HepG2 (cell line): ENCODE data around the gene PTCRA. TPM values are rescaled to one million over a fixed set of nuclear protein-coding genes. Genes with fewer than 3 reads are reported as not detected.

Source experiments
- CCAR2 ChIP-seq: fragments of 200-400 bp; formaldehyde crosslinking; optimal IDR thresholded peaks from 2 replicates; pipeline ENCODE3; 2018; ENCODE audit warnings: low read depth, mild to moderate bottlenecking, low read length, moderate library complexity
- HOXD1 ChIP-seq: sonication (generic); formaldehyde crosslinking; IDR thresholded peaks from 2 replicates; pipeline ENCODE4 v1.5.0; 2020; ENCODE audit warnings: missing genetic modification reagents
- IRF9 ChIP-seq: sonication (generic); formaldehyde crosslinking; IDR thresholded peaks from 2 replicates; pipeline ENCODE4 v1.8.0; 2022; ENCODE audit warnings: missing genetic modification reagents, mild to moderate bottlenecking, borderline replicate concordance
- JARID2 ChIP-seq: sonication (generic); formaldehyde crosslinking; IDR thresholded peaks from 2 replicates; pipeline ENCODE4 v1.8.1; 2023; ENCODE audit warnings: missing genetic modification reagents, inconsistent platforms; ENCODE audit not compliant: insufficient replicate concordance
- KAT7 ChIP-seq: IDR thresholded peaks from 2 replicates; pipeline ENCODE4 v1.6.1; 2018; ENCODE audit warnings: borderline replicate concordance, missing compliant biosample characterization
- KAT8 ChIP-seq: IDR thresholded peaks from 2 replicates; pipeline ENCODE4 v1.6.1; 2016; ENCODE audit warnings: missing genetic modification reagents, missing compliant biosample characterization
- MBD4 ChIP-seq: IDR thresholded peaks from 2 replicates; pipeline ENCODE4 v1.6.1; 2012; ENCODE audit warnings: low read length, inconsistent platforms, borderline replicate concordance
- MNT ChIP-seq: fragments of 450-650 bp; IDR thresholded peaks from 2 replicates; pipeline ENCODE4 v1.6.1; 2016
- NCOA2 ChIP-seq: sonication (generic); formaldehyde crosslinking; IDR thresholded peaks from 2 replicates; pipeline ENCODE4 v1.8.0; 2022; ENCODE audit warnings: inconsistent platforms
- PAF1 ChIP-seq: IDR thresholded peaks from 2 replicates; pipeline ENCODE4 v1.6.1; 2016; ENCODE audit warnings: missing genetic modification reagents, missing compliant biosample characterization
- PITX1 ChIP-seq: sonication (generic); formaldehyde crosslinking; IDR thresholded peaks from 2 replicates; pipeline ENCODE4 v1.5.1; 2020; ENCODE audit warnings: mild to moderate bottlenecking, missing genetic modification reagents
- POLR2AphosphoS5 ChIP-seq: IDR thresholded peaks from 2 replicates; pipeline ENCODE4 v1.6.1; 2012; ENCODE audit warnings: low read depth, low read length
- RFX5 ChIP-seq: IDR thresholded peaks from 2 replicates; pipeline ENCODE4 v1.6.1; 2011; ENCODE audit warnings: low read depth, low read length, improper control_type of control experiment
- SMC3 ChIP-seq: IDR thresholded peaks from 2 replicates; pipeline ENCODE4 v1.6.1; 2011; ENCODE audit warnings: low read length, improper control_type of control experiment
- SMYD3 ChIP-seq: sonication (generic); formaldehyde crosslinking; IDR thresholded peaks from 2 replicates; pipeline ENCODE4 v1.8.1; 2023; ENCODE audit warnings: mild to moderate bottlenecking, missing genetic modification reagents
- SNRNP70 ChIP-seq: fragments of 200-400 bp; formaldehyde crosslinking; IDR thresholded peaks from 2 replicates; pipeline ENCODE4 v1.6.1; 2017; ENCODE audit warnings: mild to moderate bottlenecking, low read depth, low read length, moderate library complexity
- ZFP41 ChIP-seq: sonication (generic); formaldehyde crosslinking; IDR thresholded peaks from 2 replicates; pipeline ENCODE4 v1.4.0; 2020; ENCODE audit warnings: mild to moderate bottlenecking, missing genetic modification reagents, borderline replicate concordance
- ZNF10 ChIP-seq: sonication (generic); formaldehyde crosslinking; IDR thresholded peaks from 2 replicates; pipeline ENCODE4 v1.4.0; 2020; ENCODE audit warnings: mild to moderate bottlenecking, low read depth, missing genetic modification reagents, borderline replicate concordance
- ZNF160 ChIP-seq: sonication (generic); formaldehyde crosslinking; IDR thresholded peaks from 2 replicates; pipeline ENCODE4 v1.8.0; 2022; ENCODE audit warnings: mild to moderate bottlenecking, inconsistent platforms, missing genetic modification reagents
- ZNF276 ChIP-seq: sonication (generic); formaldehyde crosslinking; IDR thresholded peaks from 2 replicates; pipeline ENCODE4 v1.4.0; 2020; ENCODE audit warnings: mild to moderate bottlenecking, low read depth, missing genetic modification reagents
- ZNF558 ChIP-seq: sonication (generic); formaldehyde crosslinking; IDR thresholded peaks from 2 replicates; pipeline ENCODE4 v1.9.0; 2022; ENCODE audit warnings: mild to moderate bottlenecking, missing genetic modification reagents, borderline replicate concordance
- ZNF570 ChIP-seq: sonication (generic); formaldehyde crosslinking; IDR thresholded peaks from 2 replicates; pipeline ENCODE4 v1.4.0; 2020; ENCODE audit warnings: mild to moderate bottlenecking, missing genetic modification reagents, borderline replicate concordance
- ZNF629 ChIP-seq: sonication (generic); formaldehyde crosslinking; conservative IDR thresholded peaks from 2 replicates; pipeline ENCODE4 v1.5.0; 2020; ENCODE audit warnings: missing genetic modification reagents
- ZNF678 ChIP-seq: sonication (generic); formaldehyde crosslinking; IDR thresholded peaks from 2 replicates; pipeline ENCODE4 v1.4.0; 2020; ENCODE audit warnings: mild to moderate bottlenecking, missing genetic modification reagents
- polyA plus RNA-seq, 8 experiments: library from polyadenylated mRNA; depleted of rRNA in 3 of 8; stranded (reverse) in 7 of 8; unstranded in 1 of 8; fragments of >200 nt; fragmentation: Illumina TruSeq in 4 of 8; extraction: Trizol in 4 of 8; gene quantifications; 2 replicates each; pipeline versions ENCODE4 v1.2.1 to v1.2.3, GENCODE V29; 2011 to 2016; ENCODE audit warnings: low read depth in 4 of 8, missing spikeins in 1 of 8, mixed read lengths in 1 of 8; ENCODE audit not compliant: insufficient read depth in 1 of 8
- total RNA-seq, 5 experiments: library from RNA; depleted of rRNA; stranded (reverse); fragments of >200 nt; fragmentation: Illumina TruSeq; extraction: Trizol; gene quantifications; 2 replicates each; pipeline ENCODE4 v1.2.3, GENCODE V29; 2016; ENCODE audit warnings: low read depth in 1 of 5
- TF ChIP-seq, protein P1 (sequence below): sonication (generic); formaldehyde crosslinking; IDR thresholded peaks from 2 replicates; pipeline ENCODE4 v1.8.0; 2022; ENCODE audit warnings: mild to moderate bottlenecking, missing genetic modification reagents, borderline replicate concordance

The PTCRA gene
- total and polyA plus RNA-seq, 2 of the 13 experiments (the other 11 are each of a cell fraction or from before 2014, with no cell fraction given), result not detected

- 0 out of 2 replicates have a peak, but pooled peaks have one; percentile 10 for TF ChIP-seq ZNF629 (CRISPR knock-in tag)
- TF ChIP-seq PITX1 (CRISPR knock-in tag), result peak; percentile 80
- peak; percentile 37; the same call in 1 of the 2 replicates for TF ChIP-seq HOXD1
- TF ChIP-seq JARID2, result no peak
- no peak for TF ChIP-seq ZNF558 (CRISPR knock-in tag)
- TF ChIP-seq ZNF10 (CRISPR knock-in tag), result no peak
- TF ChIP-seq KAT7 (CRISPR knock-in tag), result no peak
- TF ChIP-seq ZNF160 (CRISPR knock-in tag), result peak; percentile 49; the same call in 1 of the 2 replicates
- TF ChIP-seq SMC3, result no peak
- TF ChIP-seq MBD4, result no peak
- TF ChIP-seq NCOA2, result no peak
- TF ChIP-seq IRF9 (CRISPR knock-in tag), result peak; percentile 14; the same call in 1 of the 2 replicates
- no peak for TF ChIP-seq SMYD3 (CRISPR knock-in tag)
- TF ChIP-seq RFX5, result peak; percentile 47; the same call in 1 of the 2 replicates
- TF ChIP-seq SNRNP70, result no peak
- no peak for TF ChIP-seq CCAR2
- no peak for TF ChIP-seq ZFP41
- TF ChIP-seq, protein P1, sequence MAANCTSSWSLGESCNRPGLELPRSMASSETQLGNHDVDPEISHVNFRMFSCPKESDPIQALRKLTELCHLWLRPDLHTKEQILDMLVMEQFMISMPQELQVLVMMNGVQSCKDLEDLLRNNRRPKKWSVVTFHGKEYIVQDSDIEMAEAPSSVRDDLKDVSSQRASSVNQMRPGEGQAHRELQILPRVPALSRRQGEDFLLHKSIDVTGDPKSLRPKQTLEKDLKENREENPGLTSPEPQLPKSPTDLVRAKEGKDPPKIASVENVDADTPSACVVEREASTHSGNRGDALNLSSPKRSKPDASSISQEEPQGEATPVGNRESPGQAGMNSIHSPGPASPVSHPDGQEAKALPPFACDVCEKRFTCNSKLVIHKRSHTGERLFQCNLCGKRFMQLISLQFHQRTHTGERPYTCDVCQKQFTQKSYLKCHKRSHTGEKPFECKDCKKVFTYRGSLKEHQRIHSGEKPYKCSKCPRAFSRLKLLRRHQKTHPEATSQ (CRISPR knock-in tag), result peak; percentile 46; the same call in 1 of the 2 replicates
- TF ChIP-seq PAF1, result no peak
- no peak for TF ChIP-seq ZNF570 (CRISPR knock-in tag)
- peak; percentile 66; the same call in 1 of the 2 replicates for TF ChIP-seq KAT8
- no peak for TF ChIP-seq POLR2AphosphoS5
- TF ChIP-seq ZNF276 (CRISPR knock-in tag), result no peak; the same call in 1 of the 2 replicates
- TF ChIP-seq MNT, result peak; percentile 30; the same call in 1 of the 2 replicates
- TF ChIP-seq ZNF678, result no peak
Measured at GRCh38 chr6:42960243-42961019, 44.6 kb downstream of the PTCRA start, which contains the start of gene GNMT (continued).
